Uterus (tissue), 2 donors: ENCODE data around the gene COL15A1.

Experiments used
- CTCF ChIP-seq, 4 experiments: fragments of 200-600 bp in 2 of 4; fragments of 450-650 bp in 2 of 4; sonication (generic) in 2 of 4; IDR thresholded peaks; one replicate each; pipeline ENCODE4 v1.5.1; 2016 to 2019; ENCODE audit warnings: antibody characterized with exemption in 4 of 4, mild to moderate bottlenecking in 2 of 4, moderate library complexity in 1 of 4
- POLR2A ChIP-seq, 2 donors: fragments of 450-650 bp; IDR thresholded peaks; one replicate each; pipeline ENCODE4 v1.6.1; 2016; ENCODE audit warnings: antibody characterized with exemption in 2 of 2, mild to moderate bottlenecking in 1 of 2, moderate library complexity in 1 of 2

- TF ChIP-seq CTCF (IDR thresholded peaks at IDR 0.05) (no peak), POLR2A (IDR thresholded peaks at IDR 0.05) (no peak)
Measured at GRCh38 chr9:99049641-99050040, 105.9 kb downstream of the COL15A1 start.
